AG09319 (cell line): Measurements from ENCODE around the gene PEX26.
"Not testable (repeated sequence)": the region's sequence is repeated elsewhere in the genome, so short reads cannot be mapped to it uniquely, and the experiment has no call there.

ENCODE experiments used
- DNase-seq: peaks from one replicate; pipeline ENCODE4 v3.0.0-alpha.2; 2010; ENCODE audit warnings: low read depth; ENCODE audit errors: extremely low read depth
- TF ChIP-seq, protein P1 (sequence below): IDR thresholded peaks from 2 replicates; pipeline ENCODE4 v1.5.1; 2011; ENCODE audit warnings: low read depth, mild to moderate bottlenecking, inconsistent platforms, low read length, moderate library complexity

PEX26 gene

DNA sequence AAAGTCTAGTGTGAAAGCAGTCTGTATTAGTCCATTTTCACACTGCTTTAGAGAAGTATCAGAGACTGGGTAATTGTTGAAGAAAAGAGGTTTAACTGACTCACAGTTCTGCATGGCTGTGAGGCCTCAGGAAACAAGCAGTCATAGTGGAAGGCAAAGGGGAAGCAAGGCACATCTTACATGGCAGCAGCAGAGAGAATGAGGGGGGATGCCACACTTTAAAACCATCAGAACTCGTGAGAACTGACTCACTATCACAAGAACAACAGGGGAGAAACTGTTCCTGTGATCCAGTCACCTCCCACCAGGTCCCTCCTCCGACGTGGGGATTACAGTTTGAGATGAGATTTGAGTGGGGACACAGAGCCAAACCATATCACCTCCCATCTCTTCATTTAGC is 19.0 kb downstream of the PEX26 start:
- TF ChIP-seq, protein P1, sequence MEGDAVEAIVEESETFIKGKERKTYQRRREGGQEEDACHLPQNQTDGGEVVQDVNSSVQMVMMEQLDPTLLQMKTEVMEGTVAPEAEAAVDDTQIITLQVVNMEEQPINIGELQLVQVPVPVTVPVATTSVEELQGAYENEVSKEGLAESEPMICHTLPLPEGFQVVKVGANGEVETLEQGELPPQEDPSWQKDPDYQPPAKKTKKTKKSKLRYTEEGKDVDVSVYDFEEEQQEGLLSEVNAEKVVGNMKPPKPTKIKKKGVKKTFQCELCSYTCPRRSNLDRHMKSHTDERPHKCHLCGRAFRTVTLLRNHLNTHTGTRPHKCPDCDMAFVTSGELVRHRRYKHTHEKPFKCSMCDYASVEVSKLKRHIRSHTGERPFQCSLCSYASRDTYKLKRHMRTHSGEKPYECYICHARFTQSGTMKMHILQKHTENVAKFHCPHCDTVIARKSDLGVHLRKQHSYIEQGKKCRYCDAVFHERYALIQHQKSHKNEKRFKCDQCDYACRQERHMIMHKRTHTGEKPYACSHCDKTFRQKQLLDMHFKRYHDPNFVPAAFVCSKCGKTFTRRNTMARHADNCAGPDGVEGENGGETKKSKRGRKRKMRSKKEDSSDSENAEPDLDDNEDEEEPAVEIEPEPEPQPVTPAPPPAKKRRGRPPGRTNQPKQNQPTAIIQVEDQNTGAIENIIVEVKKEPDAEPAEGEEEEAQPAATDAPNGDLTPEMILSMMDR = no peak
- no peak for DNase-seq

DNA sequence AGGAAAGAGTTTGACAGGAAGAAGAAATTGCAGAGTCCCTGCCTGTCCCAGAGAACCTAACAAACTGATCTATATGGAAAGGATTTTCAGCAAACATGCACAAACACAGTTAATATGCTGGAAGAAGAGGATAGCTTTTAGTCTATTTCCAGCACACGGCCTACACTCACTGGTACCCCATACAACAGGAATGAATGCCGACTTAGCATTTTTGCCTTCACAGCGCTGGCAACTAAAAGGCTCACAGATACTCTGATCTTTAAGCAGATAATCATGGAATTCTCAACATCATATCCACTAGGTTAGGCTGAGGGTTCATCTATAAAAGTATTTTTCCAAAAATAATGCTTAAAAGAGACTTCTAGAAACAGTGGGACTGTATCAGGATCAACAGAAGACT is 23.0 kb downstream of the PEX26 start:
- TF ChIP-seq, protein P1 = no peak
- no peak for DNase-seq

DNA sequence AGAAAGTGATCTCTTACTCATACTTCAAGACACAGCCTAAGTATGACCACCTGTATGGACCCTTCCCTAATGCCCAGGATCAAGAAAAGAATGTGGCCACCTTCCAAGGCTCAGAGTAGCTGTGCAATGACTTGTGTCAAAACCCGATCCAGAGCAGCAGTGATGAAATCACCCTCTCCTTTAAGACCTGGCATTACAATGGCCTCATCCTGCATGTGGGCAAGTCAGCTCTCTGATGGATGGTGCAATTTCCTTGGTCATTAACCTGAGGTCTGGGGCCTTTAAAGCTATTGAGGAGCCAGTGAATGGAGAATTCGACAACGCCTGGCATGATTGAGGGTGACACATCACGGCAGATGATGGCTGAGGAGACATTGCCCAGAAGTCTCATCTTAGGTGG is 23.7 kb downstream of the PEX26 start:
- DNase-seq = no peak
- TF ChIP-seq, protein P1 = no peak

DNA sequence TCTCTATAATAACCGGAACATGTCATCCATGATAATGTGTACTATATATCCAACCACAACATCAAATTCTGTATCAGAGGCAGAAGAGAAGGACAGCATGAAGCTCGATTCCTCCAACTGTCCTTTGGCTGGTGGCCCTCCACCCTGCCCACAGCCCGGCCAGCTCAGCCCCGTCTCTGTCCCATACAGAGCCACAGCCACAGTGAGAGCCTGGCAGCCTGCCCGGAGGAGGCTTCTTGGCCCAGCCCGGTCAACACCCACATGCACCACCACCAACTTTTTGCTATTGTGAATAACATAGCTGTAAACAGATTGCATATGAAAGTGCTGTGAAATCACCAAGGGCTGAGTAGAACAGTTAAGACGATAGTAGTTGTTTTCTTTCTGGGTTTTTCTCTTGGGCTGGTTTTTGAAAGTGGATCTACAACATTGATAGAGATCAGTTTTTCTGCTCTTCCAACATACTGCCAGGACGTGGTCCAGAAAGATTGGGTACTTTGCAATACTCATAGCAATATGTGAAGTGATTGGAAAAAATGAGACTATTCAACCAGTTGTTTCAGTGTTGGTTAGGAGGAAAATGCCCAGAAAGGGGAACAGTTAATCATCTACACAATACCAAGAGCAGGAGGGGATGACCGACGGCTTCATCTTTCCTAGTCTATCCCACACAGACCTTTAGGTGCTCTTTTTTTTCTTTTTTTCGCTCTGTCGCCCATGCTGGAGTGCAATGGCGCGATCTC is 25.9 kb downstream of the PEX26 start:
- TF ChIP-seq, protein P1 = no peak

DNA sequence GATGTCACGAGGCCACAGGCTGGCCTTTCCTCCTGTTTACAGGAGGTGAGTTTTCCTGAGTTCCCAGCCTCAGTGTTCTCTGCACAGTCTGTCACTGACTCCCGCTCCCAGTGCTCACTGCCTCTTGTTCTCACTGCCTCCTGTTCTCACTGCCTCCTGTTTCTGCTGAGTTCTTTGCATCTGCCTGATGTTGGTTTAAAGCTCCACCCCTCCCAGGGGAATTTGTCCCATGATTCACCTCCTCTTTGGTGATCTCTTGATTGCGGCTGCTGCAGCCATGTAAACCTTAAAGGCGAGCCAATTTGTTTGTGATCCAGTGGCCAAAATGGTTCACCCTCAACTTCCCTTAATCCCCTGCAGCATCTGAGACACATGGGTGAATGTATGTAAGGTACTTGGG is 26.8 kb downstream of the PEX26 start:
- no peak for DNase-seq
- TF ChIP-seq, protein P1 = no peak

More for the DNA sequence above, 25.9 kb downstream of the PEX26 start:
- DNase-seq = no peak

DNA sequence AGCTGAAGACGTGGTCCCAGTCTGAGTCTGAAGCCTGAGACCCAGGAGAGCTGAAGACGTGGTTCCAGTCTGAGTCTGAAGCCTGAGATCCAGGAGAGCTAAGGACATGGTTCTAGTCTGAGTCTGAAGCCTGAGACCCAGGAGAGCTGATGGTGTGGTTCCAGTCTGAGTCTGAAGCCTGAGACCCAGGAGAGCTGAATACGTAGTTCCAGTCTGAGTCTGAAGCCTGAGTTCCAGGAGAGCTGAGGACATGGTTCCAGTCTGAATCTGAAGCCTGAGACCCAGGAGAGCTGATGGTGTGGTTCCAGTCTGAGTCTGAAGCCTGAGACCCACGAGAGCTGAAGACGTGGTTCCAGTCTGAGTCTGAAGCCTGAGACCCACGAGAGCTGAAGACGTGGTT is 28.2 kb downstream of the PEX26 start:
- DNase-seq = not testable (repeated sequence)

DNA sequence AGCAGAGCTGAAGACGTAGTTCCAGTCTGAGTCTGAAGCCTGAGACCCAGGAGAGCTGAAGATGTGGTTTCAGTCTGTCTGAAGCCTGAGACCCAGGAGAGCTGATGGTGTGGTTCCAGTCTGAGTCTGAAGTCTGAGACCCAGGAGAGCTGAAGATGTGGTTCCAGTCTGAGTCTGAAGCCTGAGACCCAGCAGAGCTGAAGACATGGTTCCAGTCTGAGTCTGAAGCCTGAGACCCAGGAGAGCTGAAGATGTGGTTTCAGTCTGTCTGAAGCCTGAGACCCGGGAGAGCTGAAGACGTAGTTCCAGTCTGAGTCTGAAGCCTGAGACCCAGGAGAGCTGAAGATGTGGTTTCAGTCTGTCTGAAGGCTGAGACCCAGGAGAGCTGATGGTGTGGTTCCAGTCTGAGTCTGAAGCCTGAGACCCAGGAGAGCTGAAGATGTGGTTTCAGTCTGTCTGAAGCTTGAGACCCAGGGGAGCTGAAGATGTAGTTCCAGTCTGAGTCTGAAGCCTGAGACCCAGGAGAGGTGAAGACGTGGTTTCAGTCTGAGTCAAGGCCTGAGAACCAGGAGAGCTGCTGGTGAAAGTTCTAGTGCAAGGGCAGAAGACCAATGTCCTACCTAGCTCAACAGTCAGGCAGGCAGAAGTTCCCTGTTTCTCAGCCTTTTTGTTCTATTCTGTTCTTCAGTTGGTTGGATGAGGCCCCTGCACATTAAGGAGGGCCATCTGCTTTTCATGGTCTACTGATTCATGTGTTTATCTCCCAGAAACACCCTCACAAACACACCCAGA is 29.0 kb downstream of the PEX26 start:
- not testable (repeated sequence) for DNase-seq

DNA sequence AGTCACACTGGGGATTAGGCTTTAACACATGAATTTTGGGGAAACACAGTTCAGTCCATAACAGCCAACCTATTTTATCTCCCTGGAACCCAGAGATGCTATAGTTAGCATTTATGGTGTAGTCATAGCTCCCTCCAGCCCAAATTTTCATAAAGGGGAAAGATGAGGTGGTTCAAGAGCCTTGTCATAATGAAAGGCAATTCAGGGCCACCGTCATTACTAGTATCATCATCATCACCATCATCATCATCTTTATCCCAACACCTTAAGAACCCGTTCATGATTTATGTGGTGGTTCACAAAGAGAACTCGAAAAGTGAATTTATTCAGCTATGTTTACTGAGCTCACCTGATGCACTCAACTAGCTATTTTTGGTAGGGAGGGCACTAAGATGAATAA is 30.4 kb downstream of the PEX26 start:
- DNase-seq = no peak
- TF ChIP-seq, protein P1 = no peak
